Body of pancreas (tissue), 4 donors: ENCODE data around the gene PTPRJ.

ENCODE experiments used
- POLR2A ChIP-seq, 3 donors: fragments of 450-650 bp; IDR thresholded peaks; one replicate each; pipeline ENCODE4 v1.6.1; 2016; ENCODE audit warnings: antibody characterized with exemption in 3 of 3, mild to moderate bottlenecking in 2 of 3
- TF ChIP-seq, protein P1 (sequence below), 7 experiments: fragments of 450-650 bp in 4 of 7; fragments of 200-600 bp in 3 of 7; sonication (generic) in 3 of 7; IDR thresholded peaks; one replicate each; pipeline ENCODE4 v1.5.1; 2016 to 2019; ENCODE audit warnings: antibody characterized with exemption in 7 of 7

DNA sequence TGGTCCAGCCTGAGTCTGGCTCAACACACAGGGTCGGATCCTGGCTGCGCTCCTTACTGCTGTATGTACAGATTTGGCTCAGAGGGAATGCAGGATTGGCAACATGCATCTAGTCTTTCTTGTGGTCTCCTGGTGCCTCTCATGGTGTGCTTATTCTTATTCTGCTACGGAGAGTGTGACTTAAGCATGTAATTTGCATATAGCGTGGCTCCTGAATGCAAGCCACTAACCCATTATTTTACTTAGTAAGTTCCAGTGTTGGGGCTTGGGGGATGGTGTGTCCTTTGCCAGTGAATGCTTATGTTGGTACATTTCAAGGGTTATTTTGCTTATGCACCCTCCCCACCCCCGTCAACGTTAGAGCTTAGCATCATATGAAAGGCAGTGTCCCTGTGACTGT lies 51.2 kb downstream of the PTPRJ start:
- TF ChIP-seq, protein P1, sequence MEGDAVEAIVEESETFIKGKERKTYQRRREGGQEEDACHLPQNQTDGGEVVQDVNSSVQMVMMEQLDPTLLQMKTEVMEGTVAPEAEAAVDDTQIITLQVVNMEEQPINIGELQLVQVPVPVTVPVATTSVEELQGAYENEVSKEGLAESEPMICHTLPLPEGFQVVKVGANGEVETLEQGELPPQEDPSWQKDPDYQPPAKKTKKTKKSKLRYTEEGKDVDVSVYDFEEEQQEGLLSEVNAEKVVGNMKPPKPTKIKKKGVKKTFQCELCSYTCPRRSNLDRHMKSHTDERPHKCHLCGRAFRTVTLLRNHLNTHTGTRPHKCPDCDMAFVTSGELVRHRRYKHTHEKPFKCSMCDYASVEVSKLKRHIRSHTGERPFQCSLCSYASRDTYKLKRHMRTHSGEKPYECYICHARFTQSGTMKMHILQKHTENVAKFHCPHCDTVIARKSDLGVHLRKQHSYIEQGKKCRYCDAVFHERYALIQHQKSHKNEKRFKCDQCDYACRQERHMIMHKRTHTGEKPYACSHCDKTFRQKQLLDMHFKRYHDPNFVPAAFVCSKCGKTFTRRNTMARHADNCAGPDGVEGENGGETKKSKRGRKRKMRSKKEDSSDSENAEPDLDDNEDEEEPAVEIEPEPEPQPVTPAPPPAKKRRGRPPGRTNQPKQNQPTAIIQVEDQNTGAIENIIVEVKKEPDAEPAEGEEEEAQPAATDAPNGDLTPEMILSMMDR (IDR thresholded peaks at IDR 0.05): no peak
- no peak for TF ChIP-seq POLR2A (IDR thresholded peaks at IDR 0.05)
